Measurements from ENCODE around the gene EP300. TPM values are rescaled to one million over a fixed set of nuclear protein-coding genes. Genes with fewer than 3 reads are reported as not detected.

The EP300 gene
- polyA plus RNA-seq, 3 donors: 5.7 to 81.6 (median 16.8) TPM

- H3K79me2 ChIP-seq (ENCODE audit: insufficient read depth, low read length): no peaks in the 10 kb centered on the region
- no peak overlapping the region for H2AFZ ChIP-seq (ENCODE audit: insufficient read depth, low read depth, low read length, poor library complexity, severe bottlenecking)
- no peak overlapping the region for H3K27ac ChIP-seq (ENCODE audit: low read depth in 1 of 2, low read length in 2 of 2)
- peaks cover 7 to 12% of the 10 kb centered on the region in 2 donors for H3K36me3 ChIP-seq (replicated peaks in 1 of 2; ENCODE audit: control insufficient read depth in 1 of 2, insufficient read depth in 2 of 2, low read length in 2 of 2)
- peaks cover 8 to 9% of the 10 kb centered on the region in 2 donors for H3K4me1 ChIP-seq (ENCODE audit: control insufficient read depth in 1 of 2, insufficient read depth in 2 of 2, low read length in 2 of 2)
- peaks cover 0 to 3% of the 10 kb centered on the region in 2 donors for H3K36me3 Mint-ChIP-seq
- H3K9ac ChIP-seq (ENCODE audit: insufficient read depth, low read length, poor library complexity, severe bottlenecking): no peak overlapping the region
- intact Hi-C loops (cut with micrococcal nuclease): no loop called here
- peaks cover 22% of the 10 kb centered on the region for H4K20me1 ChIP-seq (ENCODE audit: insufficient read depth, low read length)
- DNase-seq: no peak
- H3K4me3 Mint-ChIP-seq: no peak overlapping the region
- no peak overlapping the region for H3K4me2 ChIP-seq (replicated peaks; ENCODE audit: extremely low read depth, low read length, poor library complexity, severe bottlenecking)
- H3K4me3 ChIP-seq (replicated peaks in 1 of 3; ENCODE audit: low read depth in 2 of 3, low read length in 3 of 3): no peak overlapping the region
- H3K9me3 Mint-ChIP-seq: peaks cover 0 to 3% (median 0%) of the 10 kb centered on the region in 7 donors
- WGBS (ENCODE audit: insufficient coverage): no CpG with 5 or more reads among the region's 3 CpGs
- H3K4me1 Mint-ChIP-seq: peaks cover 9% of the 10 kb centered on the region
- peaks cover 1 to 2% (median 2%) of the 10 kb centered on the region in 3 donors for H3K27me3 Mint-ChIP-seq (ENCODE audit: low read depth in 3 of 3)
- no peaks in the 10 kb centered on the region for H3K27me3 ChIP-seq (ENCODE audit: control insufficient read depth in 2 of 2, insufficient read depth in 2 of 2, low read length in 2 of 2)
- no peak overlapping the region for H3K27ac Mint-ChIP-seq
- H3K9me3 ChIP-seq (replicated peaks in 1 of 2; ENCODE audit: control insufficient read depth in 1 of 2, insufficient read depth in 1 of 2, low read length in 2 of 2): no peaks in the 10 kb centered on the region
- TF ChIP-seq, protein P1, sequence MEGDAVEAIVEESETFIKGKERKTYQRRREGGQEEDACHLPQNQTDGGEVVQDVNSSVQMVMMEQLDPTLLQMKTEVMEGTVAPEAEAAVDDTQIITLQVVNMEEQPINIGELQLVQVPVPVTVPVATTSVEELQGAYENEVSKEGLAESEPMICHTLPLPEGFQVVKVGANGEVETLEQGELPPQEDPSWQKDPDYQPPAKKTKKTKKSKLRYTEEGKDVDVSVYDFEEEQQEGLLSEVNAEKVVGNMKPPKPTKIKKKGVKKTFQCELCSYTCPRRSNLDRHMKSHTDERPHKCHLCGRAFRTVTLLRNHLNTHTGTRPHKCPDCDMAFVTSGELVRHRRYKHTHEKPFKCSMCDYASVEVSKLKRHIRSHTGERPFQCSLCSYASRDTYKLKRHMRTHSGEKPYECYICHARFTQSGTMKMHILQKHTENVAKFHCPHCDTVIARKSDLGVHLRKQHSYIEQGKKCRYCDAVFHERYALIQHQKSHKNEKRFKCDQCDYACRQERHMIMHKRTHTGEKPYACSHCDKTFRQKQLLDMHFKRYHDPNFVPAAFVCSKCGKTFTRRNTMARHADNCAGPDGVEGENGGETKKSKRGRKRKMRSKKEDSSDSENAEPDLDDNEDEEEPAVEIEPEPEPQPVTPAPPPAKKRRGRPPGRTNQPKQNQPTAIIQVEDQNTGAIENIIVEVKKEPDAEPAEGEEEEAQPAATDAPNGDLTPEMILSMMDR (IDR thresholded peaks at IDR 0.05): no peak
Measured at GRCh38 chr22:41184679-41185078, 92.3 kb downstream of the EP300 start.

GRCh38 chr22:41191467-41191866 is 99.1 kb downstream of the EP300 start:
- no peak overlapping the region for H3K27ac Mint-ChIP-seq

More at GRCh38 chr22:41191467-41191866, 99.1 kb downstream of the EP300 start:
- no peaks in the 10 kb centered on the region for H3K9me3 ChIP-seq (replicated peaks in 1 of 2; ENCODE audit: control insufficient read depth in 1 of 2, insufficient read depth in 1 of 2, low read length in 2 of 2)
- no peak overlapping the region for H3K27ac ChIP-seq (ENCODE audit: low read depth in 1 of 2, low read length in 2 of 2)
- peaks cover 0 to 3% (median 0%) of the 10 kb centered on the region in 7 donors for H3K9me3 Mint-ChIP-seq
- no peaks in the 10 kb centered on the region for H3K36me3 ChIP-seq (replicated peaks in 1 of 2; ENCODE audit: control insufficient read depth in 1 of 2, insufficient read depth in 2 of 2, low read length in 2 of 2)
- no peak overlapping the region for H3K4me3 ChIP-seq (replicated peaks in 1 of 3; ENCODE audit: low read depth in 2 of 3, low read length in 3 of 3)
- H4K20me1 ChIP-seq (ENCODE audit: insufficient read depth, low read length): no peaks in the 10 kb centered on the region
- H3K79me2 ChIP-seq (ENCODE audit: insufficient read depth, low read length): no peaks in the 10 kb centered on the region
- no peak overlapping the region for H3K4me3 Mint-ChIP-seq
- H3K9ac ChIP-seq (ENCODE audit: insufficient read depth, low read length, poor library complexity, severe bottlenecking): no peak overlapping the region
- no peak overlapping the region for H3K4me2 ChIP-seq (replicated peaks; ENCODE audit: extremely low read depth, low read length, poor library complexity, severe bottlenecking)
- peaks cover 0 to 2% of the 10 kb centered on the region in 2 donors for H3K27me3 ChIP-seq (ENCODE audit: control insufficient read depth in 2 of 2, insufficient read depth in 2 of 2, low read length in 2 of 2)
- 83% methylated on average over 1 of the region's 2 CpGs for WGBS (ENCODE audit: insufficient coverage)
- TF ChIP-seq, protein P1 (IDR thresholded peaks at IDR 0.05): no peak
- intact Hi-C loops (cut with micrococcal nuclease): no loop called here
- H3K4me1 ChIP-seq (ENCODE audit: control insufficient read depth in 1 of 2, insufficient read depth in 2 of 2, low read length in 2 of 2): no peaks in the 10 kb centered on the region
- no peak overlapping the region for H2AFZ ChIP-seq (ENCODE audit: insufficient read depth, low read depth, low read length, poor library complexity, severe bottlenecking)
- no peak for DNase-seq
- no peaks in the 10 kb centered on the region for H3K4me1 Mint-ChIP-seq
- no peaks in the 10 kb centered on the region for H3K36me3 Mint-ChIP-seq
- peaks cover 3 to 8% (median 3%) of the 10 kb centered on the region in 3 donors for H3K27me3 Mint-ChIP-seq (ENCODE audit: low read depth in 3 of 3)
